Measurements from ENCODE around the gene TIPRL. TPM values are rescaled to one million over a fixed set of nuclear protein-coding genes. Genes with fewer than 3 reads are reported as not detected.
A peak's percentile ranks its signal among the peaks of the same experiment; 100 is the strongest.

TIPRL gene
- 28.7 TPM for polyA plus RNA-seq (2013, experiment 1 of 2)
- 29.4 TPM for polyA plus RNA-seq (2013, experiment 2 of 2)

- no peak within 1 kb of the TSS for H2BK120ac ChIP-seq (ENCODE audit: low read depth, low read length)
- H3K23ac ChIP-seq (ENCODE audit: low read depth, low read length, poor library complexity): peak within 1 kb of the TSS; percentile 81
- WGBS, 2 donors (ENCODE audit: extremely low coverage in 2 of 2, insufficient read length in 2 of 2, insufficient replicate concordance in 1 of 2): no CpG with 5 or more reads among the region's 56 CpGs
- peak within 1 kb of the TSS; percentile 96 for H2AFZ ChIP-seq (ENCODE audit: low read length)
- H4K91ac ChIP-seq (ENCODE audit: low read depth, low read length, poor library complexity): no peak within 1 kb of the TSS
- H2AK5ac ChIP-seq (ENCODE audit: low read depth, low read length): no peak within 1 kb of the TSS
- no peak within 1 kb of the TSS for H2BK5ac ChIP-seq (ENCODE audit: low read length)
- H3K4ac ChIP-seq (ENCODE audit: low read length): no peak within 1 kb of the TSS
- peak within 1 kb of the TSS; percentile 95 for H3K18ac ChIP-seq (ENCODE audit: low read length)
- peaks cover 3 to 5% of the 10 kb centered on the region in 2 donors for H3K4me1 ChIP-seq (ENCODE audit: control insufficient read depth in 2 of 2, insufficient read depth in 1 of 2, low read depth in 1 of 2, low read length in 2 of 2)
- no peaks in the 10 kb centered on the region for H3K9me3 ChIP-seq (replicated peaks in 1 of 2; ENCODE audit: control insufficient read depth in 2 of 2, insufficient read depth in 1 of 2, low read depth in 1 of 2, low read length in 2 of 2)
- no peak within 1 kb of the TSS for H2BK15ac ChIP-seq (ENCODE audit: low read length)
- no peak within 1 kb of the TSS for H4K8ac ChIP-seq (ENCODE audit: low read depth, low read length)
- peak within 1 kb of the TSS; percentile 87 to 94 for H3K4me3 ChIP-seq (ENCODE audit: low read length in 2 of 2)
- H3K14ac ChIP-seq (ENCODE audit: low read length): peak within 1 kb of the TSS; percentile 67
- peak within 1 kb of the TSS; percentile 71 for H3K4me2 ChIP-seq (ENCODE audit: insufficient read depth, low read length, poor library complexity, severe bottlenecking)
- H2BK12ac ChIP-seq (ENCODE audit: low read length): no peak within 1 kb of the TSS
- peak within 1 kb of the TSS; percentile 90 for H3K27ac ChIP-seq (replicated peaks; ENCODE audit: low read length)
- H3K79me1 ChIP-seq (ENCODE audit: low read depth, low read length): no peaks in the 10 kb centered on the region
- no peaks in the 10 kb centered on the region for H3K27me3 ChIP-seq (ENCODE audit: control insufficient read depth in 3 of 3, insufficient read depth in 3 of 3, low read depth in 1 of 3, low read length in 3 of 3)
- peaks cover 0 to 2% of the 10 kb centered on the region in 2 donors for H3K36me3 ChIP-seq (replicated peaks in 1 of 2; ENCODE audit: control insufficient read depth in 2 of 2, insufficient read depth in 2 of 2, low read length in 2 of 2)
- H3K9ac ChIP-seq (ENCODE audit: low read depth, low read length, poor library complexity): peak within 1 kb of the TSS; percentile 92
- DNase-seq (ENCODE audit: low spot score): peak; percentile 97
Observed at GRCh38 chr1:168178638-168179437, at the start of gene TIPRL. Gene TIPRL (plus strand): TSS chr1:168178962. CDS start chr1:168179078, 116 bp downstream.

- Histone ChIP-seq H2AFZ (ENCODE audit: low read length) (no peak overlapping the region), H2AK5ac (ENCODE audit: low read depth, low read length) (no peak overlapping the region), H4K91ac (ENCODE audit: low read depth, low read length, poor library complexity) (no peak overlapping the region), H3K9ac (ENCODE audit: low read depth, low read length, poor library complexity) (no peak overlapping the region), H2BK15ac (ENCODE audit: low read length) (no peak overlapping the region), H3K4ac (ENCODE audit: low read length) (no peak overlapping the region), H3K9me3 (replicated peaks in 1 of 2; ENCODE audit: control insufficient read depth in 2 of 2, insufficient read depth in 1 of 2, low read depth in 1 of 2, low read length in 2 of 2) (peaks cover 4 to 14% of the 10 kb centered on the region in 2 donors), H3K27ac (replicated peaks; ENCODE audit: low read length) (no peak overlapping the region), H3K4me3 (ENCODE audit: low read length in 2 of 2) (no peak overlapping the region), H3K14ac (ENCODE audit: low read length) (no peak overlapping the region), H2BK12ac (ENCODE audit: low read length) (no peak overlapping the region), H3K23ac (ENCODE audit: low read depth, low read length, poor library complexity) (no peak overlapping the region), H3K79me1 (ENCODE audit: low read depth, low read length) (peaks cover 1% of the 10 kb centered on the region), H3K4me2 (ENCODE audit: insufficient read depth, low read length, poor library complexity, severe bottlenecking) (no peak overlapping the region), H3K4me1 (ENCODE audit: control insufficient read depth in 2 of 2, insufficient read depth in 1 of 2, low read depth in 1 of 2, low read length in 2 of 2) (peaks cover 1 to 9% of the 10 kb centered on the region in 2 donors), H3K27me3 (ENCODE audit: control insufficient read depth in 3 of 3, insufficient read depth in 3 of 3, low read depth in 1 of 3, low read length in 3 of 3) (no peaks in the 10 kb centered on the region), H3K18ac (ENCODE audit: low read length) (no peak overlapping the region), H4K8ac (ENCODE audit: low read depth, low read length) (no peak overlapping the region), H2BK120ac (ENCODE audit: low read depth, low read length) (no peak overlapping the region), H3K36me3 (replicated peaks in 1 of 2; ENCODE audit: control insufficient read depth in 2 of 2, insufficient read depth in 2 of 2, low read length in 2 of 2) (peaks cover 13 to 71% of the 10 kb centered on the region in 2 donors), H2BK5ac (ENCODE audit: low read length) (no peak overlapping the region)
- whole genome bisulfite sequencing, 2 donors (ENCODE audit: extremely low coverage in 2 of 2, insufficient read length in 2 of 2, insufficient replicate concordance in 1 of 2): no CpG with 5 or more reads among the region's 6 CpGs
- DNase-seq (ENCODE audit: low spot score): no peak
Observed at GRCh38 chr1:168129933-168130332, 48.8 kb upstream of the TIPRL start.

GRCh38 chr1:168134132-168134531 lies 44.6 kb upstream of the TIPRL start:
- WGBS, 2 donors (ENCODE audit: extremely low coverage in 2 of 2, insufficient read length in 2 of 2, insufficient replicate concordance in 1 of 2): no CpG with 5 or more reads among the region's 1 CpG
- no peak overlapping the region for H4K8ac ChIP-seq (ENCODE audit: low read depth, low read length)
- DNase-seq (ENCODE audit: low spot score): no peak
- no peak overlapping the region for H3K4me3 ChIP-seq (ENCODE audit: low read length in 2 of 2)
- H3K27ac ChIP-seq (replicated peaks; ENCODE audit: low read length): no peak overlapping the region
- H2AFZ ChIP-seq (ENCODE audit: low read length): no peak overlapping the region
- H4K91ac ChIP-seq (ENCODE audit: low read depth, low read length, poor library complexity): no peak overlapping the region
- peaks cover 4% of the 10 kb centered on the region for H3K79me1 ChIP-seq (ENCODE audit: low read depth, low read length)
- no peaks in the 10 kb centered on the region for H3K9me3 ChIP-seq (replicated peaks in 1 of 2; ENCODE audit: control insufficient read depth in 2 of 2, insufficient read depth in 1 of 2, low read depth in 1 of 2, low read length in 2 of 2)
- no peak overlapping the region for H2BK120ac ChIP-seq (ENCODE audit: low read depth, low read length)
- peaks cover 7 to 20% of the 10 kb centered on the region in 2 donors for H3K4me1 ChIP-seq (ENCODE audit: control insufficient read depth in 2 of 2, insufficient read depth in 1 of 2, low read depth in 1 of 2, low read length in 2 of 2)
- H3K9ac ChIP-seq (ENCODE audit: low read depth, low read length, poor library complexity): no peak overlapping the region
- H2AK5ac ChIP-seq (ENCODE audit: low read depth, low read length): no peak overlapping the region
- no peak overlapping the region for H2BK5ac ChIP-seq (ENCODE audit: low read length)
- no peak overlapping the region for H3K14ac ChIP-seq (ENCODE audit: low read length)
- no peak overlapping the region for H3K4ac ChIP-seq (ENCODE audit: low read length)
- H2BK12ac ChIP-seq (ENCODE audit: low read length): no peak overlapping the region
- H2BK15ac ChIP-seq (ENCODE audit: low read length): no peak overlapping the region
- H3K23ac ChIP-seq (ENCODE audit: low read depth, low read length, poor library complexity): no peak overlapping the region
- no peaks in the 10 kb centered on the region for H3K27me3 ChIP-seq (ENCODE audit: control insufficient read depth in 3 of 3, insufficient read depth in 3 of 3, low read depth in 1 of 3, low read length in 3 of 3)
- H3K36me3 ChIP-seq (replicated peaks in 1 of 2; ENCODE audit: control insufficient read depth in 2 of 2, insufficient read depth in 2 of 2, low read length in 2 of 2): peaks cover 11 to 37% of the 10 kb centered on the region in 2 donors
- no peak overlapping the region for H3K18ac ChIP-seq (ENCODE audit: low read length)
- no peak overlapping the region for H3K4me2 ChIP-seq (ENCODE audit: insufficient read depth, low read length, poor library complexity, severe bottlenecking)

- Histone ChIP-seq H3K36me3 (replicated peaks in 1 of 2; ENCODE audit: control insufficient read depth in 2 of 2, insufficient read depth in 2 of 2, low read length in 2 of 2) (peaks cover 11 to 32% of the 10 kb centered on the region in 2 donors), H3K27me3 (ENCODE audit: control insufficient read depth in 3 of 3, insufficient read depth in 3 of 3, low read depth in 1 of 3, low read length in 3 of 3) (no peaks in the 10 kb centered on the region), H3K18ac (ENCODE audit: low read length) (no peak overlapping the region), H2AK5ac (ENCODE audit: low read depth, low read length) (no peak overlapping the region), H4K91ac (ENCODE audit: low read depth, low read length, poor library complexity) (no peak overlapping the region), H3K4me1 (ENCODE audit: control insufficient read depth in 2 of 2, insufficient read depth in 1 of 2, low read depth in 1 of 2, low read length in 2 of 2) (peaks cover 7 to 20% of the 10 kb centered on the region in 2 donors), H2AFZ (ENCODE audit: low read length) (no peak overlapping the region), H2BK120ac (ENCODE audit: low read depth, low read length) (no peak overlapping the region), H3K79me1 (ENCODE audit: low read depth, low read length) (peaks cover 4% of the 10 kb centered on the region), H2BK15ac (ENCODE audit: low read length) (no peak overlapping the region), H3K23ac (ENCODE audit: low read depth, low read length, poor library complexity) (no peak overlapping the region), H3K9me3 (replicated peaks in 1 of 2; ENCODE audit: control insufficient read depth in 2 of 2, insufficient read depth in 1 of 2, low read depth in 1 of 2, low read length in 2 of 2) (no peaks in the 10 kb centered on the region), H2BK5ac (ENCODE audit: low read length) (no peak overlapping the region), H3K9ac (ENCODE audit: low read depth, low read length, poor library complexity) (no peak overlapping the region), H4K8ac (ENCODE audit: low read depth, low read length) (no peak overlapping the region), H3K4me3 (ENCODE audit: low read length in 2 of 2) (peak overlapping the region in 1 of 2 donors; percentile 59), H3K4ac (ENCODE audit: low read length) (no peak overlapping the region), H2BK12ac (ENCODE audit: low read length) (no peak overlapping the region), H3K27ac (replicated peaks; ENCODE audit: low read length) (no peak overlapping the region), H3K14ac (ENCODE audit: low read length) (no peak overlapping the region), H3K4me2 (ENCODE audit: insufficient read depth, low read length, poor library complexity, severe bottlenecking) (no peak overlapping the region)
- WGBS, 2 donors (ENCODE audit: extremely low coverage in 2 of 2, insufficient read length in 2 of 2, insufficient replicate concordance in 1 of 2): no CpG with 5 or more reads among the region's 7 CpGs
- no peak for DNase-seq (ENCODE audit: low spot score)
Observed at GRCh38 chr1:168134642-168135041, 44.1 kb upstream of the TIPRL start.

Data from neuronal stem cell (in vitro differentiated cells).